Measurements from ENCODE around the gene PLTP.

PLTP gene

DNA sequence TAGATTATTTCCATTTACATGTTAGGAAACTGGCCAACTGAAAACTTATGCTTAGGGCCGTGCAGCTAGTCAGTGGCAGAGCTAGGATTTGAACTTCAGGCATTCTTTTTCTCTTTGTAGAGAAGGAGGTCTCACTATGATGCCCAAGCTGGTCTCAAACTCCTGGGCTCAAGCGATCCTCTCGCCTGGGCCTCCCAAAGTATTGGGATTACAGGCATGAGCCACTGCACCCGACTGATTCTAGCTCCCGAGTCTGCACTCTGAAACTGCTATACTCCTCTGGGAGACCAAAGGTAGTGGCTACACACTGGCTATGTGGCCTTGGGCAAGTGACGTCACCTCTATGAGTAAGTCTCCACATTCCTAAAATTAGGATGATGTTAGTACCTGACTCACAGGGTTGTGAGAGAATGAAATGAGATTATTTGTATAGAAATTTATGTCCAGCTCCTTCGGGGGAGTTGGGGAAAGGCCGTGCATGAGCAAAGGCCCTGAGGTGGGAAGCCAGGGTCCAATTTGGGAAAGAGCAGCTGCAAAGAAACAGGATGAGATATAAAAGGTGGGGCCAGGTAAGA is 6.4 kb downstream of the PLTP start:
- TF ChIP-seq POLR2AphosphoS5 (IDR thresholded peaks at IDR 0.05; ENCODE audit: low read depth, low read length) (no peak), TAF1 (IDR thresholded peaks at IDR 0.05; ENCODE audit: borderline replicate concordance, insufficient read depth, low read length) (no peak), FOXP2 (optimal IDR thresholded peaks at IDR 0.05; ENCODE audit: borderline replicate concordance, extremely low read depth, extremely low read length, insufficient read depth) (no peak), SIN3A (IDR thresholded peaks at IDR 0.05; ENCODE audit: borderline replicate concordance, insufficient read depth, low read length) (no peak)
- TF ChIP-seq, protein P1, sequence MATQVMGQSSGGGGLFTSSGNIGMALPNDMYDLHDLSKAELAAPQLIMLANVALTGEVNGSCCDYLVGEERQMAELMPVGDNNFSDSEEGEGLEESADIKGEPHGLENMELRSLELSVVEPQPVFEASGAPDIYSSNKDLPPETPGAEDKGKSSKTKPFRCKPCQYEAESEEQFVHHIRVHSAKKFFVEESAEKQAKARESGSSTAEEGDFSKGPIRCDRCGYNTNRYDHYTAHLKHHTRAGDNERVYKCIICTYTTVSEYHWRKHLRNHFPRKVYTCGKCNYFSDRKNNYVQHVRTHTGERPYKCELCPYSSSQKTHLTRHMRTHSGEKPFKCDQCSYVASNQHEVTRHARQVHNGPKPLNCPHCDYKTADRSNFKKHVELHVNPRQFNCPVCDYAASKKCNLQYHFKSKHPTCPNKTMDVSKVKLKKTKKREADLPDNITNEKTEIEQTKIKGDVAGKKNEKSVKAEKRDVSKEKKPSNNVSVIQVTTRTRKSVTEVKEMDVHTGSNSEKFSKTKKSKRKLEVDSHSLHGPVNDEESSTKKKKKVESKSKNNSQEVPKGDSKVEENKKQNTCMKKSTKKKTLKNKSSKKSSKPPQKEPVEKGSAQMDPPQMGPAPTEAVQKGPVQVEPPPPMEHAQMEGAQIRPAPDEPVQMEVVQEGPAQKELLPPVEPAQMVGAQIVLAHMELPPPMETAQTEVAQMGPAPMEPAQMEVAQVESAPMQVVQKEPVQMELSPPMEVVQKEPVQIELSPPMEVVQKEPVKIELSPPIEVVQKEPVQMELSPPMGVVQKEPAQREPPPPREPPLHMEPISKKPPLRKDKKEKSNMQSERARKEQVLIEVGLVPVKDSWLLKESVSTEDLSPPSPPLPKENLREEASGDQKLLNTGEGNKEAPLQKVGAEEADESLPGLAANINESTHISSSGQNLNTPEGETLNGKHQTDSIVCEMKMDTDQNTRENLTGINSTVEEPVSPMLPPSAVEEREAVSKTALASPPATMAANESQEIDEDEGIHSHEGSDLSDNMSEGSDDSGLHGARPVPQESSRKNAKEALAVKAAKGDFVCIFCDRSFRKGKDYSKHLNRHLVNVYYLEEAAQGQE (IDR thresholded peaks at IDR 0.05; ENCODE audit: insufficient read depth in 1 of 2, low read depth in 2 of 2, low read length in 2 of 2) = no peak

DNA sequence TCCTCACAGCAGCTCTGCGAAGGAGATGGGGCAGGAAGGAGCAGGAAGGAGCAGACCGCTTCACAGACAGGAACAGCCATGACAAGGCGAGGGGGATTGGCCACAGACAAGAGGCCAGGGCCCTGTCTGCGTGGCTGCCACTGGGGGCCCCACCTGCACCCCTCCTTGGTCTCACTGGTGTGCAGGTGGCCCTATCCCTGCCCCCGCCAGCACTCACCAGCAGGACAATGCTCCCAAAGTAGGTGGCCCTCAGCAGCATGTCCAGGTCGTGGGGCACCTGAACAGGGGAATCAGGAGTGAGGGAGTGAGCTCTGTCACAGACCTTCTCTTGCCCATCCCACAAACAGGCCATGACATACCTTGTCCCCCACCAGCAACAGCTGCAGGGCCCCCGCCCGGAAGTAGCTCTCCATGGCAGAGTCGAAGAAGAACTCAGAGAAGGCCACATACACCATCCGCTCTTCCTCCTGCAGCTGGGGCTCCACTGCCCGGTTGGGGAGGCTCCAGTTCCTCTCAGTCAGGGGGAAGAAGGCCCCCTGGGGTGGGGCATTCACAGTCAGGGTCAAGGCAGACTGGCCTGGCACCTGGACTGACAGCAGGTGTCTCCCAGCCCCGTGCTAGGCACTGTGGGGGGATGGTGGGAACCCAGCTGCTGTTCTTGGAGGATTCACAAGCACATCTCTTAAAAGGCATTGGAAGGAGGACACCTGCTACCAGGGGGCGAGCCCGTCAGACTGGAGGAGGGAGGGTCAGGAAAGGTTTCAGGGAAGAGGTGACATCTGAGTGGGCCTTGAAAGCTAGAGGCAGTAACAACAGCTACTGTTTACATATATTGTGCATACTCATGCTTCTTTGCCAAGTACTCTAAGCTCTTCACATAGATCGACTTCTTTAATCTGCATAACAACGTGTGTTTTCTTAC is 7.1 kb downstream of the PLTP start:
- TF ChIP-seq POLR2AphosphoS5 (IDR thresholded peaks at IDR 0.05; ENCODE audit: low read depth, low read length) (no peak), TAF1 (IDR thresholded peaks at IDR 0.05; ENCODE audit: borderline replicate concordance, insufficient read depth, low read length) (no peak), SIN3A (IDR thresholded peaks at IDR 0.05; ENCODE audit: borderline replicate concordance, insufficient read depth, low read length) (no peak), FOXP2 (optimal IDR thresholded peaks at IDR 0.05; ENCODE audit: borderline replicate concordance, extremely low read depth, extremely low read length, insufficient read depth) (no peak)
- TF ChIP-seq, protein P1 (IDR thresholded peaks at IDR 0.05; ENCODE audit: insufficient read depth in 1 of 2, low read depth in 2 of 2, low read length in 2 of 2) = no peak

DNA sequence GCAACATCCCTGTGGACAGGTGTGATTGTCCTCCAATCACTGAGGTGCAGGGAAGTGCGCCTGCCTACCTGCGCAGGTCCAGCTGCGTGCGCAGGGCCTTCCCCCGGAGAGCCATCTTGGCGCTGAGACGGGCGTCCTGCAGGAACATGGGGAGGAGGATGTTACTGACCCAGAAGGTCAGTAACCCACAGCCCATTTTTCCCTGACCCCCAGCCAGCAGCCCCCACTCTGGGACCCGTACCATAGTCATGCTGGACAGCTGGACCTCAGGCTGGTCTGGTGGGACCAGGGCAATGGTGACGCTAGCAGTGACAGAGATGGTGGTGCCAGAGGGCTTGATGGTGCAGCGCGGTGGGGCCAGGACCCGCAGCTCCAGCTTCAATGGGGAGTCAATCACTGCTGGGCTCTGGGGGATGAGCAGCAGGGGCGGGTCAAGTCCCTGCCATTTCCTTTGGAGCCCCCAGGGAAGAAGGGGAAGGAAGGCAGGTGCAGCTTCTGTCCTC is 9.7 kb downstream of the PLTP start:
- no peak for TF ChIP-seq SIN3A (IDR thresholded peaks at IDR 0.05; ENCODE audit: borderline replicate concordance, insufficient read depth, low read length)
- TF ChIP-seq POLR2AphosphoS5 (IDR thresholded peaks at IDR 0.05; ENCODE audit: low read depth, low read length) = no peak
- TF ChIP-seq TAF1 (IDR thresholded peaks at IDR 0.05; ENCODE audit: borderline replicate concordance, insufficient read depth, low read length) = no peak
- no peak for TF ChIP-seq FOXP2 (optimal IDR thresholded peaks at IDR 0.05; ENCODE audit: borderline replicate concordance, extremely low read depth, extremely low read length, insufficient read depth)
- TF ChIP-seq, protein P1 (IDR thresholded peaks at IDR 0.05; ENCODE audit: insufficient read depth in 1 of 2, low read depth in 2 of 2, low read length in 2 of 2) = no peak

DNA sequence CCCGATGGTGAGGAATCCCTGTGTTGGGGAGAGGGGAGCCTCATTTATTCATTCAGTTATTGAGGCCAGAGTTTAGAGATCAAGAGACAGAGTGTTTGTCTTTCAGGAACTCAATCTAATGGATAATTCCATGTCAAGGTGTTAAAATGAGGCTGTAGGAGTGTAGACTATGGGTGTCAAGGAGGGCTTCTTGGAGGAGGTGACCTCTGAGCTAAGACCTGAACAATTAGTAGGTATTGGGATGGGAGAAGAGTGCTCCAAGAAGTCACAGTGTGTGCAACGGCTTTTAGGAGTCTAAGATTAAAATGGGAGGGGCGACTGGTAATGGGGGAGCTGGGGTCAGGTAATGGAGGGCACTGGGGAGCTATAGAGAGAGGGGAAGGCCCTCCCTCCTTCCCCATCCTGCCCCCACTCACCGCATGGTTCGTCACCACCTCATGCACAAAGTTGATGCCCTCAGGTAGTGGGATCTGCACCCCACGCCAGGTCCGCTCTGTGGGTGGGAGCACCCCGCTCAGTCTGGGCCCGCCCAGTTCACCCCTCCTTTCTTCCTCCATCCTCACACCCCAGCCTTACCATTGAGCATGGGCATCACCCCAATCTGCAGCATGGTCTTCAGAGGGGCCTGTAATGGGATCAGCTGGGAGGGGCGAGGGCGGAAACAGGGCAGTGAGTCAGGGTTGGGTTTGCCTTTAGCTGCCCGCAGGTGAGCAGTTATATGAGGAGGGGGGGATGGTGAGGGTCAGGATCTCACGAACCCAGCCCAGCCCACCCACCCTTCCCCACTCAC is 12.7 kb downstream of the PLTP start:
- no peak for TF ChIP-seq TAF1 (IDR thresholded peaks at IDR 0.05; ENCODE audit: borderline replicate concordance, insufficient read depth, low read length)
- TF ChIP-seq FOXP2 (optimal IDR thresholded peaks at IDR 0.05; ENCODE audit: borderline replicate concordance, extremely low read depth, extremely low read length, insufficient read depth) = no peak
- TF ChIP-seq, protein P1 (IDR thresholded peaks at IDR 0.05; ENCODE audit: insufficient read depth in 1 of 2, low read depth in 2 of 2, low read length in 2 of 2) = no peak
- no peak for TF ChIP-seq SIN3A (IDR thresholded peaks at IDR 0.05; ENCODE audit: borderline replicate concordance, insufficient read depth, low read length)
- no peak for TF ChIP-seq POLR2AphosphoS5 (IDR thresholded peaks at IDR 0.05; ENCODE audit: low read depth, low read length)
